Measurements from ENCODE around the gene MKLN1.
A peak's percentile ranks its signal among the peaks of the same experiment; 100 is the strongest.
"Not testable (repeated sequence)": the region's sequence is repeated elsewhere in the genome, so short reads cannot be mapped to it uniquely, and the experiment has no call there.

MKLN1 gene

GRCh38 chr7:131401194-131401593 is 73.5 kb downstream of the MKLN1 start:
- DNase-seq (ENCODE audit: low spot score): no peak

- no peak for DNase-seq (ENCODE audit: low spot score)
Observed at GRCh38 chr7:131403322-131403721, 75.6 kb downstream of the MKLN1 start.

- no peak for DNase-seq (ENCODE audit: low spot score)
Observed at GRCh38 chr7:131404226-131404911, 76.7 kb downstream of the MKLN1 start.

- DNase-seq (ENCODE audit: low spot score): no peak
Observed at GRCh38 chr7:131409129-131409766, 81.6 kb downstream of the MKLN1 start.

- DNase-seq (ENCODE audit: low spot score): no peak
Observed at GRCh38 chr7:131412031-131412430, 84.4 kb downstream of the MKLN1 start.

- no peak for DNase-seq (ENCODE audit: low spot score)
Observed at GRCh38 chr7:131413711-131414110, 86.0 kb downstream of the MKLN1 start.

- DNase-seq (ENCODE audit: low spot score): peak; percentile 82
Observed at GRCh38 chr7:131424219-131424822, 96.6 kb downstream of the MKLN1 start.

GRCh38 chr7:131425992-131426391 is 98.3 kb downstream of the MKLN1 start:
- no peak for DNase-seq (ENCODE audit: low spot score)

- DNase-seq (ENCODE audit: low spot score): not testable (repeated sequence)
Observed at GRCh38 chr7:131430826-131431225, 103.2 kb downstream of the MKLN1 start.

GRCh38 chr7:131431289-131431688 is 103.6 kb downstream of the MKLN1 start:
- DNase-seq (ENCODE audit: low spot score): peak; percentile 51

- DNase-seq (ENCODE audit: low spot score): no peak
Observed at GRCh38 chr7:131431756-131432155, 104.1 kb downstream of the MKLN1 start.

- DNase-seq (ENCODE audit: low spot score): no peak
Observed at GRCh38 chr7:131436384-131436783, 108.7 kb downstream of the MKLN1 start.

GRCh38 chr7:131438969-131439368 is 111.3 kb downstream of the MKLN1 start:
- no peak for DNase-seq (ENCODE audit: low spot score)

- DNase-seq (ENCODE audit: low spot score): no peak
Observed at GRCh38 chr7:131443496-131443895, 115.8 kb downstream of the MKLN1 start.

- no peak for DNase-seq (ENCODE audit: low spot score)
Observed at GRCh38 chr7:131444683-131445082, 117.0 kb downstream of the MKLN1 start.

GRCh38 chr7:131449373-131449902 is 121.8 kb downstream of the MKLN1 start:
- DNase-seq (ENCODE audit: low spot score): no peak

GRCh38 chr7:131454498-131454897 is 126.8 kb downstream of the MKLN1 start:
- DNase-seq (ENCODE audit: low spot score): no peak

GRCh38 chr7:131455001-131455400 is 127.3 kb downstream of the MKLN1 start:
- DNase-seq (ENCODE audit: low spot score): no peak

- no peak for DNase-seq (ENCODE audit: low spot score)
Observed at GRCh38 chr7:131455546-131455945, 127.9 kb downstream of the MKLN1 start.

GRCh38 chr7:131456338-131456737 is 128.7 kb downstream of the MKLN1 start:
- no peak for DNase-seq (ENCODE audit: low spot score)

- peak; percentile 12 for DNase-seq (ENCODE audit: low spot score)
Observed at GRCh38 chr7:131459256-131459655, 131.6 kb downstream of the MKLN1 start.

- DNase-seq (ENCODE audit: low spot score): no peak
Observed at GRCh38 chr7:131462059-131462458, 134.4 kb downstream of the MKLN1 start.

GRCh38 chr7:131462715-131463114 is 135.0 kb downstream of the MKLN1 start:
- not testable (repeated sequence) for DNase-seq (ENCODE audit: low spot score)
